Measurements from ENCODE around the gene AP5S1. TPM values are rescaled to one million over a fixed set of nuclear protein-coding genes. Genes with fewer than 3 reads are reported as not detected.

AP5S1 gene
- polyA plus RNA-seq, 1 donor (not counting 4 experiments of a cell fraction or from before 2014, with no cell fraction given): 5.2 TPM

DNA sequence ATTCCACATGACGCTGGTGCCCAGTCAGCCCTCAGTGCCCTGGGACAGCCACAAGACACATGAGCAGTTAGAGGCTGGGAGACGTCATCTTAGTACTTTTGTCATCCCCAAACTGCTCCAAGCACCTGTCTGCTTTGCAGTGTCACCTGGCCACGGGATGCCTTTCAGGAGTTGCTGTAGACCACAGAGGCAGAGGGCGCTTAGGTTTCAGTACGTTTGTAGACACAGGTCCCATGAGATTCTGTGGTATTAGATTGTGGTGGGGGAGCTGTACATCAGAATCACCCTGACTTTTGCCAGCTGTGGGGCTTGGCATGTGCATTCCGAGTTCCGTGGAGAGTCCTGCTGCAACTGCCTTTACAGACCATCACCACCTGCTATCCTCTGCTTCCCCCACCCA lies 43.0 kb downstream of the AP5S1 start:
- H3K4me2 ChIP-seq (ENCODE audit: control insufficient read depth, extremely low read depth, insufficient read depth, low read depth, low read length): no peak overlapping the region
- H2AFZ ChIP-seq (ENCODE audit: control insufficient read depth, low read length): no peak overlapping the region
- H3K4me3 ChIP-seq (ENCODE audit: control insufficient read depth in 2 of 3, extremely low read depth in 1 of 3, insufficient read depth in 2 of 3, low read depth in 1 of 3, low read length in 3 of 3): no peak overlapping the region
- TF ChIP-seq, protein P1, sequence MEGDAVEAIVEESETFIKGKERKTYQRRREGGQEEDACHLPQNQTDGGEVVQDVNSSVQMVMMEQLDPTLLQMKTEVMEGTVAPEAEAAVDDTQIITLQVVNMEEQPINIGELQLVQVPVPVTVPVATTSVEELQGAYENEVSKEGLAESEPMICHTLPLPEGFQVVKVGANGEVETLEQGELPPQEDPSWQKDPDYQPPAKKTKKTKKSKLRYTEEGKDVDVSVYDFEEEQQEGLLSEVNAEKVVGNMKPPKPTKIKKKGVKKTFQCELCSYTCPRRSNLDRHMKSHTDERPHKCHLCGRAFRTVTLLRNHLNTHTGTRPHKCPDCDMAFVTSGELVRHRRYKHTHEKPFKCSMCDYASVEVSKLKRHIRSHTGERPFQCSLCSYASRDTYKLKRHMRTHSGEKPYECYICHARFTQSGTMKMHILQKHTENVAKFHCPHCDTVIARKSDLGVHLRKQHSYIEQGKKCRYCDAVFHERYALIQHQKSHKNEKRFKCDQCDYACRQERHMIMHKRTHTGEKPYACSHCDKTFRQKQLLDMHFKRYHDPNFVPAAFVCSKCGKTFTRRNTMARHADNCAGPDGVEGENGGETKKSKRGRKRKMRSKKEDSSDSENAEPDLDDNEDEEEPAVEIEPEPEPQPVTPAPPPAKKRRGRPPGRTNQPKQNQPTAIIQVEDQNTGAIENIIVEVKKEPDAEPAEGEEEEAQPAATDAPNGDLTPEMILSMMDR (optimal IDR thresholded peaks at IDR 0.05 in 1 of 3, IDR thresholded peaks at IDR 0.05 in 1 of 3, conservative IDR thresholded peaks at IDR 0.05 in 1 of 3; ENCODE audit: extremely low read depth in 1 of 3, insufficient read depth in 2 of 3, low read length in 3 of 3): no peak
- TF ChIP-seq EZH2 (IDR thresholded peaks at IDR 0.05; ENCODE audit: low read length): no peak
- no peaks in the 10 kb centered on the region for H3K4me1 ChIP-seq (ENCODE audit: control insufficient read depth, extremely low read depth, insufficient read depth, low read length)
- H4K20me1 ChIP-seq (ENCODE audit: control insufficient read depth, extremely low read depth, insufficient read depth, low read length): no peaks in the 10 kb centered on the region
- peaks cover 38 to 49% of the 10 kb centered on the region in 2 experiments for H3K36me3 ChIP-seq (ENCODE audit: control insufficient read depth in 2 of 2, extremely low read depth in 1 of 2, insufficient read depth in 2 of 2, low read length in 2 of 2)
- no peak overlapping the region for H3K27ac ChIP-seq (ENCODE audit: control insufficient read depth, insufficient read depth, low read length)
- DNase-seq (ENCODE audit: low read depth, low spot score) (no peak), FAIRE-seq (no peak)
- dilution Hi-C loops (cut with MboI; ENCODE audit: extremely low pct_ligation_motif_present, low sequenced_read_pairs): no loop called here
- H3K9me1 ChIP-seq (ENCODE audit: control insufficient read depth, extremely low read depth, insufficient read depth, low read length): no peaks in the 10 kb centered on the region
- no peaks in the 10 kb centered on the region for H3K27me3 ChIP-seq (ENCODE audit: control insufficient read depth, extremely low read depth, insufficient read depth, low read length)
- H3K79me2 ChIP-seq (ENCODE audit: control insufficient read depth, insufficient read depth, low read length): no peaks in the 10 kb centered on the region
- H3K9ac ChIP-seq (ENCODE audit: control insufficient read depth, extremely low read depth, insufficient read depth, low read length): no peak overlapping the region
- no peaks in the 10 kb centered on the region for H3K9me3 ChIP-seq (ENCODE audit: control insufficient read depth, low read depth, low read length)

DNA sequence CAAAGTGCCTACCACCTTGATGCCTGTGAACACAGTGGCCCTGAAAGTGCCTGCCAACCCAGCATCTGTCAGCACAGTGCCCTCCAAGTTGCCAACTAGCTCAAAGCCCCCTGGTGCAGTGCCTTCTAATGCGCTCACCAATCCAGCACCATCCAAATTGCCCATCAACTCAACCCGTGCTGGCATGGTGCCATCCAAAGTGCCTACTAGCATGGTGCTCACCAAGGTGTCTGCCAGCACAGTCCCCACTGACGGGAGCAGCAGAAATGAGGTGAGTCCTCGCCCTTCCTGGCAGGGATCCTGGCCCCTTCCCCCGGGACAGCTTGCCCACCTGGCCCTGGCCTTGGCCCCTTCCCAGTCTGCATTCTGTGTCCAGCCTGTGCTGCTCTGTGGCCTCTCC lies 44.2 kb downstream of the AP5S1 start:
- H3K9me3 ChIP-seq (ENCODE audit: control insufficient read depth, low read depth, low read length): no peaks in the 10 kb centered on the region
- no peak overlapping the region for H3K9ac ChIP-seq (ENCODE audit: control insufficient read depth, extremely low read depth, insufficient read depth, low read length)
- H2AFZ ChIP-seq (ENCODE audit: control insufficient read depth, low read length): no peak overlapping the region
- no peak overlapping the region for H3K4me2 ChIP-seq (ENCODE audit: control insufficient read depth, extremely low read depth, insufficient read depth, low read depth, low read length)
- no peak overlapping the region for H3K27ac ChIP-seq (ENCODE audit: control insufficient read depth, insufficient read depth, low read length)
- dilution Hi-C loops (cut with MboI; ENCODE audit: extremely low pct_ligation_motif_present, low sequenced_read_pairs): no loop called here
- no peaks in the 10 kb centered on the region for H3K27me3 ChIP-seq (ENCODE audit: control insufficient read depth, extremely low read depth, insufficient read depth, low read length)
- FAIRE-seq: no peak
- DNase-seq (ENCODE audit: low read depth, low spot score): no peak
- H4K20me1 ChIP-seq (ENCODE audit: control insufficient read depth, extremely low read depth, insufficient read depth, low read length): no peaks in the 10 kb centered on the region
- no peaks in the 10 kb centered on the region for H3K9me1 ChIP-seq (ENCODE audit: control insufficient read depth, extremely low read depth, insufficient read depth, low read length)
- TF ChIP-seq, protein P1 (optimal IDR thresholded peaks at IDR 0.05 in 1 of 3, IDR thresholded peaks at IDR 0.05 in 1 of 3, conservative IDR thresholded peaks at IDR 0.05 in 1 of 3; ENCODE audit: extremely low read depth in 1 of 3, insufficient read depth in 2 of 3, low read length in 3 of 3): no peak
- no peaks in the 10 kb centered on the region for H3K4me1 ChIP-seq (ENCODE audit: control insufficient read depth, extremely low read depth, insufficient read depth, low read length)
- H3K79me2 ChIP-seq (ENCODE audit: control insufficient read depth, insufficient read depth, low read length): no peaks in the 10 kb centered on the region
- H3K4me3 ChIP-seq (ENCODE audit: control insufficient read depth in 2 of 3, extremely low read depth in 1 of 3, insufficient read depth in 2 of 3, low read depth in 1 of 3, low read length in 3 of 3): no peak overlapping the region
- H3K36me3 ChIP-seq (ENCODE audit: control insufficient read depth in 2 of 2, extremely low read depth in 1 of 2, insufficient read depth in 2 of 2, low read length in 2 of 2): peaks cover 38 to 45% of the 10 kb centered on the region in 2 experiments
